ENCODE measurements around the gene MFSD12. TPM values are rescaled to one million over a fixed set of nuclear protein-coding genes. Genes with fewer than 3 reads are reported as not detected.

MFSD12 gene
- total and polyA plus RNA-seq, 2 donors (not counting 3 experiments of a cell fraction or from before 2014, with no cell fraction given): 51.7 to 78.9 TPM

GRCh38 chr19:3586707-3587346, 29.4 kb upstream of the MFSD12 start:
- no peaks in the 10 kb centered on the region for H3K9me3 ChIP-seq (replicated peaks; ENCODE audit: control insufficient read depth, insufficient read depth, low read length)
- no peak overlapping the region for H3K27ac ChIP-seq (ENCODE audit: insufficient read depth, low read depth, low read length)
- H3K4me3 ChIP-seq (replicated peaks in 1 of 3; ENCODE audit: insufficient read depth in 1 of 3, low read depth in 1 of 3, low read length in 3 of 3): no peak overlapping the region
- H3K9ac ChIP-seq (replicated peaks; ENCODE audit: extremely low read depth, insufficient read depth, low read length): no peak overlapping the region
- TF ChIP-seq POLR2A (IDR thresholded peaks at IDR 0.05; ENCODE audit: low read depth, low read length) (no peak), EZH2 (IDR thresholded peaks at IDR 0.05; ENCODE audit: borderline replicate concordance, low read depth, low read length, severe bottlenecking) (no peak), CTCF (IDR thresholded peaks at IDR 0.05; ENCODE audit: extremely low read depth in 1 of 2, insufficient read depth in 1 of 2, low read depth in 1 of 2, low read length in 2 of 2) (no peak), JUN (IDR thresholded peaks at IDR 0.05; ENCODE audit: borderline replicate concordance, insufficient read depth, insufficient read length, low read depth) (no peak), FOS (IDR thresholded peaks at IDR 0.05; ENCODE audit: borderline replicate concordance, insufficient read depth, low read length) (no peak), GATA2 (IDR thresholded peaks at IDR 0.05; ENCODE audit: insufficient read depth, insufficient read length, low read depth, low read length) (no peak), MAX (IDR thresholded peaks at IDR 0.05; ENCODE audit: insufficient read depth, insufficient read length) (no peak), MYC (IDR thresholded peaks at IDR 0.05; ENCODE audit: low read depth, low read length) (no peak), POLR2AphosphoS5 (IDR thresholded peaks at IDR 0.05; ENCODE audit: insufficient read depth, low read depth, low read length) (no peak)
- ChIA-PET CTCF (interaction anchor here (0.7 to 4.1 kb wide), 8 partner anchors 13 to 41 kb away, joined by 3 to 22 read pairs (median 4); no protein-coding TSS in a partner anchor), POLR2A (no interaction called here)
- no peak overlapping the region for H2AFZ ChIP-seq (ENCODE audit: low read depth, low read length)
- no peaks in the 10 kb centered on the region for H3K79me2 ChIP-seq (ENCODE audit: control insufficient read depth, insufficient read depth, low read length)
- intact Hi-C loops (cut with micrococcal nuclease) (loop anchor here (1.0 kb wide), 1 partner anchor 31 kb away; no protein-coding TSS in a partner anchor), dilution Hi-C loops (cut with MboI; ENCODE audit: extremely low pct_ligation_motif_present, low sequenced_read_pairs) (no loop called here)
- FAIRE-seq (no peak), DNase-seq (ENCODE audit: low read depth, low spot score) (no peak)
- H4K20me1 ChIP-seq (replicated peaks; ENCODE audit: control insufficient read depth, extremely low read depth, insufficient read depth, low read length): no peaks in the 10 kb centered on the region
- peaks cover 5% of the 10 kb centered on the region for H3K4me1 ChIP-seq (ENCODE audit: control insufficient read depth, extremely low read depth, insufficient read depth, low read length)
- no peaks in the 10 kb centered on the region for H3K36me3 ChIP-seq (ENCODE audit: control insufficient read depth in 2 of 2, extremely low read depth in 1 of 2, insufficient read depth in 2 of 2, low read length in 2 of 2)
- H3K4me2 ChIP-seq (ENCODE audit: insufficient read depth, low read length): no peak overlapping the region
- no peaks in the 10 kb centered on the region for H3K9me1 ChIP-seq (replicated peaks; ENCODE audit: control insufficient read depth, extremely low read depth, insufficient read depth, low read length)
- peaks cover 0 to under 1% of the 10 kb centered on the region in 2 experiments for H3K27me3 ChIP-seq (ENCODE audit: control insufficient read depth in 2 of 2, insufficient read depth in 2 of 2, low read length in 2 of 2)
- BruUV-seq (replicated peaks): no TSS peak

Data from endothelial cell of umbilical vein (primary cell).